OCI-LY7 (cell line): ENCODE measurements around the gene SMYD3. TPM values are rescaled to one million over a fixed set of nuclear protein-coding genes. Genes with fewer than 3 reads are reported as not detected.

Source experiments
- BruUV-seq: library from RNA; stranded (reverse); fragments of 400-500 nt; replicated peaks from 2 replicates; lab custom pipeline; 2021; lab: Mats Ljungman, UMichigan
- CTCF ChIA-PET: fragments of 300-600 bp; sonication (Branson Sonifier 250); formaldehyde crosslinking; loops from one replicate; lab custom pipeline; 2022; ENCODE audit warnings: antibody characterized with exemption; ENCODE audit not compliant: unreplicated experiment; lab: Charles Lee
- POLR2A ChIA-PET: fragments of 300-600 bp; sonication (Branson Sonifier 250); formaldehyde crosslinking; loops from one replicate; lab custom pipeline; 2022; ENCODE audit warnings: antibody characterized with exemption; lab: Charles Lee
- DNase-seq: peaks from one replicate; pipeline ENCODE4 v3.0.0-alpha.2; 2015; ENCODE audit warnings: low spot score
- H2AFZ ChIP-seq: fragments of 200-600 bp; sonication (generic), shearing (Covaris generic); 2 replicates; pipeline ENCODE4 v1.6.1; 2014; ENCODE audit warnings: mild to moderate bottlenecking, antibody characterized with exemption, low read length, moderate library complexity
- H3K27ac ChIP-seq: fragments of 200-600 bp; sonication (generic); 2 replicates; pipeline ENCODE4 v1.5.1; 2014; ENCODE audit warnings: mixed run types, low read depth, mild to moderate bottlenecking, moderate library complexity, low read length, inconsistent platforms; ENCODE audit not compliant: poor library complexity, severe bottlenecking
- H3K36me3 ChIP-seq: fragments of 200-600 bp; sonication (generic); 2 replicates; pipeline ENCODE4 v1.6.1; 2014; ENCODE audit warnings: mild to moderate bottlenecking, antibody characterized with exemption, low read length, moderate library complexity, mixed read lengths; ENCODE audit not compliant: insufficient read depth
- H3K4me1 ChIP-seq: fragments of 200-600 bp; sonication (generic); 2 replicates; pipeline ENCODE4 v1.5.1; 2014; ENCODE audit warnings: mild to moderate bottlenecking, low read length; ENCODE audit not compliant: insufficient read depth, poor library complexity, severe bottlenecking
- H3K4me2 ChIP-seq: fragments of 200-600 bp; sonication (generic); 2 replicates; pipeline ENCODE4 v1.6.1; 2014; ENCODE audit warnings: mild to moderate bottlenecking, low read length
- H3K4me3 ChIP-seq: fragments of 200-600 bp; sonication (generic); 2 replicates; pipeline ENCODE4 v1.5.1; 2014; ENCODE audit warnings: mild to moderate bottlenecking, low read depth, low read length; ENCODE audit not compliant: poor library complexity, severe bottlenecking
- H3K79me2 ChIP-seq: fragments of 200-600 bp; sonication (generic); 2 replicates; pipeline ENCODE4 v1.6.1; 2016; ENCODE audit warnings: low read depth, mild to moderate bottlenecking, low read length, moderate library complexity, mixed read lengths; ENCODE audit not compliant: insufficient read depth
- H3K9me2 ChIP-seq: fragments of 200-600 bp; sonication (generic); 2 replicates; pipeline ENCODE4 v1.6.1; 2016; ENCODE audit warnings: mild to moderate bottlenecking, low read length, mixed read lengths; ENCODE audit not compliant: insufficient read depth
- H3K9me3 ChIP-seq: fragments of 200-600 bp; sonication (generic); 2 replicates; pipeline ENCODE4 v1.6.1; 2014; ENCODE audit warnings: mild to moderate bottlenecking, mixed run types, low read length, mixed read lengths
- H4K20me1 ChIP-seq: fragments of 200-600 bp; sonication (generic); 2 replicates; pipeline ENCODE4 v1.6.1; 2014; ENCODE audit warnings: mild to moderate bottlenecking, antibody characterized with exemption, low read length, moderate library complexity, mixed read lengths; ENCODE audit not compliant: insufficient read depth
- CTCF ChIP-seq: fragments of 200-600 bp; sonication (generic); conservative IDR thresholded peaks from 2 replicates; pipeline ENCODE4 v1.5.1; 2014; ENCODE audit warnings: mild to moderate bottlenecking, antibody characterized with exemption, low read length, moderate library complexity, mixed read lengths
- EZH2phosphoT487 ChIP-seq: fragments of 200-600 bp; sonication (generic); IDR thresholded peaks from 2 replicates; pipeline ENCODE4 v1.6.1; 2018; ENCODE audit warnings: low read depth, borderline replicate concordance, mild to moderate bottlenecking, mixed run types, antibody characterized with exemption, low read length, moderate library complexity, mixed read lengths
- intact Hi-C: fragments of 100-400 bp; cut with micrococcal nuclease; formaldehyde crosslinking; loops from one replicate; pipeline ENCODE4 v1.10.0; 2022; ENCODE audit not compliant: unreplicated experiment
- total RNA-seq, 2 experiments: library from RNA; depleted of rRNA in 1 of 2; stranded (reverse); fragments of >200 nt in 1 of 2; shearing (Covaris generic) in 1 of 2; gene quantifications; 2 replicates each; pipeline ENCODE4 v1.2.3, GENCODE V29; 2014 to 2022

Gene SMYD3
- total RNA-seq, 2 experiments from 2014 or later: 28.9 to 34.5 TPM

DNA sequence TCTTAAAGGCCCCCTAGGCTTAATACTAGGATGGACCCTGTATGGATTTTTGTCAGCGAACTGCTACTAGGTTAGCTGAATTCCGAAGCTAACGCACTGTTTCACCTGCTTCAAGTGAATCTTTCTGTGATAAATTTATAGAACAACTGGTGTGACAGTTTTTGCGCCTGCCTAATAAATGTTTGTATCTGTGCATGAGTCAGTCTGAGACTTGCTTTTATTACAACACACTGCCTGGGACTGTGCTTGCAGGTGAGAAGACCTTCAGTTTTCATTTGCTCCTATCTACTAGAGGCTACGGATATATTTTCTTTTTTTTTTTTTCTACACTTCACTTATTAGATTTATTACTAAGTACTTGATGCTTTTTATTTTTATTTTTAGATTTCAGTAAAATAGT, 420.9 kb downstream of the SMYD3 start:
- Histone ChIP-seq H3K79me2 (no peaks in the 10 kb centered on the region), H3K4me1 (no peaks in the 10 kb centered on the region), H3K4me3 (no peak overlapping the region), H3K27ac (no peak overlapping the region), H3K9me2 (no peaks in the 10 kb centered on the region), H3K9me3 (no peaks in the 10 kb centered on the region), H3K36me3 (no peaks in the 10 kb centered on the region), H2AFZ (no peak overlapping the region), H3K4me2 (no peak overlapping the region), H4K20me1 (no peaks in the 10 kb centered on the region)
- BruUV-seq: no TSS peak
- DNase-seq: no peak
- intact Hi-C loops: no loop called here
- CTCF ChIA-PET: no interaction called here
- POLR2A ChIA-PET: no interaction called here
- TF ChIP-seq CTCF (no peak), EZH2phosphoT487 (no peak)

DNA sequence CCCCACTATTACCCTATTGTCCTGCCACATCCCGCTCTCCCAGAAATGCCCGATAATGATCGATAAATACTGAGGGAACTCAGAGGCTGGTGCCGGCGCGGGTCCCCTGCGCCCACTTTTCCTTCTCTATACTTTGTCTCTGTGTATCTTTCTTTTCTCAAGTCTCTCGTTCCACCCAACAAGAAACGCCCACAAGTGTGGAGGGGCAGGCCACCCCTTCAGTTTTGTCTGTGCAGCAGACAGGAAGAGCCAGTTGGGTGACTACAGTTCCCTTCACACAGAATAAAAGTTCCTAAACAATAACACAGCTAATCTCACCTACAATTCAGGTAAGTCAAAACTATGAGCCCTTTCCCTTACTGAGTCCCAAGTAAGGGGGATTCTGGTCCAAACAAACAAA, 423.7 kb downstream of the SMYD3 start:
- no peak overlapping the region for H3K4me3 ChIP-seq
- no peaks in the 10 kb centered on the region for H4K20me1 ChIP-seq
- H3K27ac ChIP-seq: no peak overlapping the region
- POLR2A ChIA-PET: interaction anchor here (0.7 kb wide), 1 partner anchor 18 kb away, joined by 3 read pairs; no protein-coding TSS in a partner anchor
- H3K36me3 ChIP-seq: no peaks in the 10 kb centered on the region
- no peaks in the 10 kb centered on the region for H3K79me2 ChIP-seq
- no peak for DNase-seq
- no peak overlapping the region for H3K4me2 ChIP-seq
- no peaks in the 10 kb centered on the region for H3K9me2 ChIP-seq
- intact Hi-C loops: no loop called here
- no peaks in the 10 kb centered on the region for H3K4me1 ChIP-seq
- no TSS peak for BruUV-seq
- H3K9me3 ChIP-seq: no peaks in the 10 kb centered on the region
- H2AFZ ChIP-seq: no peak overlapping the region
- CTCF ChIA-PET: no interaction called here
- no peak for TF ChIP-seq CTCF
- no peak for TF ChIP-seq EZH2phosphoT487

- POLR2A ChIA-PET: no interaction called here
- no TSS peak for BruUV-seq
- H3K9me2 ChIP-seq: no peaks in the 10 kb centered on the region
- H4K20me1 ChIP-seq: no peaks in the 10 kb centered on the region
- H3K4me3 ChIP-seq: no peak overlapping the region
- CTCF ChIA-PET: no interaction called here
- H3K4me2 ChIP-seq: no peak overlapping the region
- H3K79me2 ChIP-seq: no peaks in the 10 kb centered on the region
- H2AFZ ChIP-seq: no peak overlapping the region
- DNase-seq: no peak
- H3K27ac ChIP-seq: no peak overlapping the region
- intact Hi-C loops: no loop called here
- H3K4me1 ChIP-seq: no peaks in the 10 kb centered on the region
- no peaks in the 10 kb centered on the region for H3K36me3 ChIP-seq
- no peaks in the 10 kb centered on the region for H3K9me3 ChIP-seq
- no peak for TF ChIP-seq EZH2phosphoT487
- TF ChIP-seq CTCF: no peak
Measured at GRCh38 chr1:246081856-246082668, 425.0 kb downstream of the SMYD3 start.
